GM19035 (cell line): Measurements from ENCODE around the gene KCNN1.
"Not testable (repeated sequence)": the region's sequence is repeated elsewhere in the genome, so short reads cannot be mapped to it uniquely, and the experiment has no call there.

Experiments used
- ATAC-seq: cut with Tn5 transposase; IDR thresholded peaks from one replicate; pipeline ENCODE4 v1.9.1; 2021; ENCODE audit not compliant: unreplicated experiment

KCNN1 gene

DNA sequence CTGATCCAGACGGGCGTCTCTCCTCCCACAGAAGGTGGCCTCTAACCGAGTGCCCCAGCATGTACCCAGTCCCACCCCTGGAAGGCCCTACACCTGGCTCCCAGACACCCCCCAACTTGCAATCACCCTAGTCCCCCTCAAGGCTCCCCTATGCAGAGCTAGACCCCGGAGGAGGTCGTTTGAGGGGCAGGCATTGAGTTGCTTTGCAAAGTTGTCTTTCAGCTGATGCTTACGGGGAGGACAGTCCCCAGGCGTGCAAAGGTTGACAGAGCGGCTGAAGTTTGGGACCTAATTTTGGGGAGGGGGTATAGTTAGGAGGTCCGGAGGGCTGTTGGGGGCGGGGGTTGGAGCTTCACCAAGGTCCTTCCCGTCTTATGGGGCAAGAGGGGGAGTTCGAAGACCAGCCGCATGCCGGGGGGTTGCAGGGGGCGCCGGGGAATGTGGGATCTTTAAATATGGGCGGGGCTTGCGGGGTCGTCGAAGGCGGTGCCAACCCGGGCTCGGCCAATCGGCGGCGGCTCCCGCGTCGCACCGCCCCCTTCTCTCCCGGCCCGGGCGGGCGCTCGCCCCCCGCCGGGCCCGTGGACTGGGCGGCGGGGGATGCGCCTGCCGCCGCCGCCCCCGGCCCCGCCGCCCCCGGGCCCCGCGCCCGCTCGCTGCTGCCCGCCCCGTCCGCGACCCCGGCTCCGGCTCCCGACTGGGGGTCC lies at the start of gene KCNN1:
TSS of gene KCNN1 (plus strand) at position 558 of the 707 bp plus-strand sequence. CDS start 6,782 bp downstream, outside the sequence.
- ATAC-seq = no peak

- ATAC-seq = not testable (repeated sequence)
Measured at GRCh38 chr19:17918151-17918550, 48.8 kb upstream of the KCNN1 start.

DNA sequence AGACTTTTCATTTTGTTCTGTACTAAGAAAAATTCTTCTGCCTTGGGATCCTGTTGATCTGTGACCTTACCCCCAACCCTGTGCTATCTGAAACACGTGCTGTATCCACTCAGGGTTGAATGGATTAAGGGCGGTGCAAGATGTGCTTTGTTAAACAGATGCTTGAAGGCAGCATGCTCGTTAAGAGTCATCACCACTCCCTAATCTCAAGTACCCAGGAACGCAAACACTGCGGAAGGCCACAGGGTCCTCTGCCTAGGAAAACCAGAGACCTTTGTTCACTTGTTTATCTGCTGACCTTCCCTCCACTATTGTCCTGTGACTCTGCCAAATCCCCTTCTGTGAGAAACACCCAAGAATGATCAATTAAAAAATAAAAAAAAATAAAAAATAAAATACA lies 47.8 kb upstream of the KCNN1 start:
- ATAC-seq = not testable (repeated sequence)

GRCh38 chr19:17920527-17920926 lies 46.4 kb upstream of the KCNN1 start:
- no peak for ATAC-seq

- ATAC-seq = no peak
Measured at GRCh38 chr19:17922138-17922537, 44.8 kb upstream of the KCNN1 start.

DNA sequence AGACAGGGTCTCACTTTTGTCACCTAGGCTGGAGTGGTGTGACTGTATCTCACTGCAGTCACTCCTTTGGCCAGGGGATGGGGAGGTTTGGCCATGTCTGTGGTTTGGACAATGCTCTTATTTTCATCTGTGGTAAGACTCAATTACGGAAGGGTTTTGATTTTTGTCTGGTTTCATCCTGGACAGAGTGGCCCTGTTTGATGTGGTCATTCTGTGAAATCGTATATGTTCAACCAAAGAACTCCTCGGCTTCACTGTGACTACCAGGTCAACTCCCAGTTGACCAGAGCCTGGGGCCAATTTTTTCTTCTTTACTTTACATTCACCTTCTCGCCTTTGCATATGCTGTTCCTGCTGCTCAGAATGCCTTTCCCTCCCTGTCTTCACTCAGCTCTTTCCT lies 40.9 kb upstream of the KCNN1 start:
- no peak for ATAC-seq

GRCh38 chr19:17929056-17929455 lies 37.9 kb upstream of the KCNN1 start:
- ATAC-seq = no peak

DNA sequence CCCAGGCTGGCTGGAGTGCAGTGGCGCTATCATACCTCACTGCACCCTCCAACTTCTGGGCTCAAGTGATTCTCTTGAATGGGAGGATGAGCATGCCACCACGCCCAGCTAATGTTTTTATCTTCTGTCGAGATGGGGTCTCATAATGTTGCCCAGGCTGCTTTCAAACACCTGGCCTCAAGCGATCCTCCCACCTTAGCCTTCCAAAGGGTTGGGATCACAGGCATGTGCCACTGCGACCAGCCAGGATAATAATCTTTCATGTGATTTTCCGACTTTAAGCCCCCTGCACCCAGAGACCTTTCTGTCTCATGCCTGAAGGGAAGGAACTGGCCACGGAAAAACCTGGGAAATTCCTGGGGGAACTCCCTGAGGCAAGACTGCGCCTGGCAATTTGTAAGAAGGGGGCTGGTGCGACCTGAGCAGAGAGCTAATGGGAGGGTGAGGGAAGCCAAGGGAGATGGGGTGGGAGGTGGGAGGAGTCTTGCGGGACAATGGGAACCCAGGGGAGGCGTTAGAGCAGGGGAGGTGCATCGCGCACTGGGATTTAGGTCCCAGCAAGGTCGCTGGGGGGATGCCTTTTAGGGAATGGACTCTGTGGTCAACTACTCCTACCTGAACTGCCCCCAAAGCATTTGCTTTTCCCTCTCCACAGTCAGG lies 35.2 kb upstream of the KCNN1 start:
- no peak for ATAC-seq

- peak; percentile 83 for ATAC-seq
Measured at GRCh38 chr19:17932485-17933338, 34.2 kb upstream of the KCNN1 start, which contains the start of gene CCDC124. TSS of gene CCDC124 (plus strand) at chr19:17933015. CDS start at chr19:17936421, 3,406 bp downstream.

- no peak for ATAC-seq
Measured at GRCh38 chr19:17933414-17934129, 33.3 kb upstream of the KCNN1 start.

DNA sequence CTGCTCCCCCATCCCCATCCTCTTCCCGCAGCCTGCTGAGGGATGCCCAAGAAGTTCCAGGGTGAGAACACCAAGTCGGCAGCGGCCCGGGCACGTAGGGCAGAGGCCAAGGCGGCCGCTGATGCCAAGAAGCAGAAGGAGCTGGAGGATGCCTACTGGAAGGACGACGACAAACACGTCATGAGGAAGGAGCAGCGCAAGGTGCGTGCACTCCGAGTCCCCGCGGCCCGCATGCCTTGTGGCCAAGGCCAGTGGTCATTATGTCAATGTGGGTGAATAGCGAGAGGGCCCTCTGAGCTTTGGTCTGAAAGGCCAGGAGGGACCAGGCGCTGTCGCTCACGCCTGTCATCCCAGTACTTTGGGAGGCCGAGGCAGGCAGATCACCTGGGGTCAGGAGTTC lies 30.5 kb upstream of the KCNN1 start:
- no peak for ATAC-seq

DNA sequence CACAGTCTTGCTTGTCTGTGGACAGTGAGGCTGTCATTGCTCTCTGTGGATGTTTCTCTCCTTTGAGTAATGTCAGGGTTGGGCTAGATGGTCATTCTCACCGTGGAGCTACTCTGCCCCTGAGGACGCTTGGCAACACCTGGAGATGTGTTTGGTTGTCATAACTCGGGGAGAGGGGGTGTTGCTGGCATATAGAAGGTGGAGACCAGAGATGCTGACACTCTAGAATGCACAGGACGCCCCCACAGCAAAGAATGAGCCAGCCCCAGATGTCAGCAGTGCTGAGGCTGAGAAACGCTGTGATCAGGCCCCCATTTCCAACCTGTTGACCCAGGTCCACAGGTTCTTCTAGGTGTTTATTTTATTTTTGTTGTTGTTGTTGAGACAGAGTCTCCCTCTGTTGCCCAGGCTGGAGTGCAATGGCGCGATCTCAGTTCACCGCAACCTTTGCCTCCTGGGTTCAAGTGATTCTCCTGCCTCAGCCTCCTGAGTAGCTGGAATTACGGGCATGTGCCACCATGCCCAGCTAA lies 29.5 kb upstream of the KCNN1 start:
- ATAC-seq = no peak

- ATAC-seq = no peak
Measured at GRCh38 chr19:17938092-17938845, 28.6 kb upstream of the KCNN1 start.

DNA sequence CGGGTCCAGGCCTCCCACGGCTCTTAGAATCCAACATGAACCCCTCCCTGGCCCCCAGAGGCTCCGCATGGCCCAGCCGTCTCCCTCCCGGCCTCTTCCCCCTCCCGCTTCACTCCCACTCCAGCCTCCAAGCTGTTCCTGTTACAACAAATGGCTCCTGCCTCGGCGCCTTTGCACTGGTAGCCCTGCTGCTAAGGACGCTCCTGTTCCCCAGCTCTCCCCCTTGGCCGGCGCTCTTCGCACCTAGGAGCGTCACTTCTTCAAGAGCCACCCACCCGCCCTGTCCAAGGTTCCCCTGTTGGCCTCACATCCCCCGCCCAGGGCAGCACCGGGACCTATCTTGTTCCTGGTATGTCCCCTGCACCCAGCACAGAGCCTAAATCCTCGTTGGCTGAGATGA lies 24.7 kb upstream of the KCNN1 start:
- no peak for ATAC-seq

DNA sequence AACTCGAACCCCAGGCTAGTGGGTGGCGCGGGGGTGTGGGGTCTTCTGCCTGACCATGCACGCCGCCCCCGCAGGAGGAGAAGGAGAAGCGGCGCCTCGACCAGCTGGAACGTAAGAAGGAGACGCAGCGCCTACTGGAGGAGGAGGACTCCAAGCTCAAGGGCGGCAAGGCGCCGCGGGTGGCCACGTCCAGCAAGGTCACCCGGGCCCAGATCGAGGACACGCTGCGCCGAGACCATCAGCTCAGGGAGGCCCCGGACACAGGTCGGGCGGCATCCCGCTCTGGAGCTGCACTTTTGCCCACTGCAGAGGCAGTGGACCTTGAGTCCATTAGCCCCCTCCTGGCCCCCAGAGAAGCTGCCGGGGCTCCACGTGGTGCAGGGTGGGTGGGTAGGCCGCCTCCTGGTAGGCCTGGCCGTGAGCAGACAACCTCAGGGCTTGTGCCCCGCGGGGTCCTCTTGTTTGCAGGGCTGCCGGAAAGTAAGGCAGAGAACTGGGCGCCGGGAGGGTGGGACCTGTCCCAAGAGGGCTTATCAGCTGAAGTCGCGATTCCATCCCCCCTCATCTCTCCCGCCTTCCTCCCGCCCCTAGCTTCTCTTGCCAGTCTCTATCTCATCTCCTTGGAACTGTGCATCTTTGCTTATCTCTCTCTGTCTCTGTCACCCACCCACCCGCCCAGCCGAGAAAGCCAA lies 24.2 kb upstream of the KCNN1 start:
- ATAC-seq = no peak

- no peak for ATAC-seq
Measured at GRCh38 chr19:17943274-17944221, 23.4 kb upstream of the KCNN1 start.

GRCh38 chr19:17944301-17944700 lies 22.6 kb upstream of the KCNN1 start:
- no peak for ATAC-seq
